SK-N-SH (cell line): ENCODE results near the gene TPCN2. TPM values are rescaled to one million over a fixed set of nuclear protein-coding genes. Genes with fewer than 3 reads are reported as not detected.

Source experiments
- CTCF ChIA-PET: fragments of 300-600, 350-600 bp; formaldehyde crosslinking; extraction: SDS; loops from one replicate; lab custom pipeline; 2021; lab: Yijun Ruan, JAX
- POLR2A ChIA-PET: fragments of 350-600 bp; sonication (Branson Sonifier 250); formaldehyde crosslinking; extraction: SDS; loops from one replicate; lab custom pipeline; 2020; ENCODE audit warnings: antibody characterized with exemption, inconsistent platforms; lab: Yijun Ruan, JAX
- DNase-seq: peaks from one replicate; pipeline ENCODE4 v3.0.0; 2012
- H2AFZ ChIP-seq: fragments of 200-600 bp; sonication (generic); 2 replicates; pipeline ENCODE4 v1.8.1; 2016; ENCODE audit warnings: antibody characterized with exemption, mild to moderate bottlenecking, low read depth
- H3F3A ChIP-seq: fragments of 200-600 bp; sonication (generic); replicated peaks from 2 replicates; pipeline ENCODE3; 2016; ENCODE audit warnings: antibody characterized with exemption, mild to moderate bottlenecking; ENCODE audit not compliant: insufficient read depth
- H3K27ac ChIP-seq, 2 experiments: fragments of 200-500 bp in 1 of 2; fragments of 200-600 bp in 1 of 2; sonication (Bioruptor generic) in 1 of 2; sonication (generic), shearing (Covaris generic) in 1 of 2; 2 replicates each; pipeline versions ENCODE4 v1.5.1 to v1.6.1; 2014 to 2016; ENCODE audit warnings: low read depth in 2 of 2, inconsistent platforms in 1 of 2, low read length in 1 of 2, mild to moderate bottlenecking in 1 of 2, mixed read lengths in 1 of 2
- H3K27me3 ChIP-seq: fragments of 200-600 bp; sonication (generic), shearing (Covaris generic); 2 replicates; pipeline ENCODE4 v1.6.1; 2016; ENCODE audit warnings: mixed run types; ENCODE audit not compliant: insufficient read depth
- H3K36me3 ChIP-seq, 2 experiments: fragments of 200-500 bp in 1 of 2; fragments of 200-600 bp in 1 of 2; sonication (Bioruptor generic) in 1 of 2; sonication (generic) in 1 of 2; replicated peaks in 1 of 2; 2 replicates each; pipeline versions ENCODE3 to v1.5.1; 2014 to 2016; ENCODE audit warnings: low read length in 1 of 2, mild to moderate bottlenecking in 1 of 2; ENCODE audit not compliant: insufficient read depth in 2 of 2, control insufficient read depth in 1 of 2
- H3K4me1 ChIP-seq, 2 experiments: fragments of 200-500 bp in 1 of 2; fragments of 200-600 bp in 1 of 2; sonication (Bioruptor generic) in 1 of 2; sonication (generic), shearing (Covaris generic) in 1 of 2; 2 replicates each; pipeline versions ENCODE4 v1.5.1 to v1.6.1; 2014 to 2016; ENCODE audit warnings: low read depth in 1 of 2, low read length in 1 of 2, mixed run types in 1 of 2; ENCODE audit not compliant: insufficient read depth in 2 of 2, control insufficient read depth in 1 of 2
- H3K4me2 ChIP-seq: fragments of 200-600 bp; sonication (generic), shearing (Covaris generic); 2 replicates; pipeline ENCODE4 v1.6.1; 2017; ENCODE audit warnings: mixed run types
- H3K4me3 ChIP-seq, 2 experiments: fragments of 200-500 bp in 1 of 2; fragments of 200-600 bp in 1 of 2; sonication (Bioruptor generic) in 1 of 2; sonication (generic), shearing (Covaris generic) in 1 of 2; 2 replicates each; pipeline versions ENCODE4 v1.5.1 to v1.8.1; 2014 to 2016; ENCODE audit warnings: low read depth in 2 of 2, inconsistent platforms in 1 of 2, low read length in 1 of 2, mild to moderate bottlenecking in 1 of 2, mixed read lengths in 1 of 2, moderate library complexity in 1 of 2
- H3K79me2 ChIP-seq: fragments of 200-600 bp; sonication (generic); 2 replicates; pipeline ENCODE4 v1.8.1; 2017; ENCODE audit warnings: mild to moderate bottlenecking; ENCODE audit not compliant: insufficient read depth
- H3K9ac ChIP-seq: fragments of 200-600 bp; sonication (generic); 2 replicates; pipeline ENCODE4 v1.6.1; 2017; ENCODE audit warnings: mixed run types
- H3K9me2 ChIP-seq: fragments of 200-600 bp; sonication (generic); 2 replicates; pipeline ENCODE4 v1.6.1; 2017; ENCODE audit warnings: mixed run types
- H3K9me3 ChIP-seq: fragments of 200-600 bp; sonication (generic); 2 replicates; pipeline ENCODE4 v1.6.1; 2017; ENCODE audit warnings: mixed run types, mild to moderate bottlenecking, moderate library complexity
- H4K20me1 ChIP-seq: fragments of 200-600 bp; sonication (generic); 2 replicates; pipeline ENCODE4 v1.6.1; 2017; ENCODE audit warnings: mild to moderate bottlenecking, mixed run types; ENCODE audit not compliant: insufficient read depth
- CHD2 ChIP-seq: fragments of 150-350 bp; IDR thresholded peaks from 2 replicates; pipeline ENCODE4 v1.6.1; 2018; ENCODE audit warnings: low read length; ENCODE audit not compliant: partially characterized antibody
- CTCF ChIP-seq: fragments of 200-600 bp; sonication (generic); IDR thresholded peaks from 2 replicates; pipeline ENCODE4 v1.6.1; 2017; ENCODE audit warnings: antibody characterized with exemption, mild to moderate bottlenecking, moderate library complexity
- EP300 ChIP-seq, 2 experiments: IDR thresholded peaks; 2 replicates each; pipeline versions ENCODE4 v1.4.0 to v1.6.1; 2012; ENCODE audit warnings: borderline replicate concordance in 1 of 2, low read depth in 1 of 2, low read length in 1 of 2
- FOXM1 ChIP-seq: IDR thresholded peaks from 2 replicates; pipeline ENCODE4 v1.4.0; 2012; ENCODE audit warnings: low read depth, mild to moderate bottlenecking
- IRF3 ChIP-seq: fragments of 150-350 bp; IDR thresholded peaks from 2 replicates; pipeline ENCODE4 v1.6.1; 2016; ENCODE audit warnings: mild to moderate bottlenecking, low read depth, low read length
- JUND ChIP-seq: IDR thresholded peaks from 2 replicates; pipeline ENCODE4 v1.4.0; 2012
- MEF2A ChIP-seq: IDR thresholded peaks from 2 replicates; pipeline ENCODE4 v1.4.0; 2012; ENCODE audit warnings: low read depth, borderline replicate concordance
- NFIC ChIP-seq: IDR thresholded peaks from 2 replicates; pipeline ENCODE4 v1.4.0; 2012; ENCODE audit warnings: borderline replicate concordance
- NRF1 ChIP-seq: IDR thresholded peaks from 2 replicates; pipeline ENCODE4 v1.6.1; 2012; ENCODE audit warnings: low read depth, mild to moderate bottlenecking, low read length
- POLR2AphosphoS5 ChIP-seq: IDR thresholded peaks from 2 replicates; pipeline ENCODE4 v1.6.1; 2012; ENCODE audit warnings: low read depth, low read length
- RAD21 ChIP-seq: IDR thresholded peaks from 2 replicates; pipeline ENCODE4 v1.6.1; 2012; ENCODE audit warnings: mild to moderate bottlenecking, low read length
- RCOR1 ChIP-seq: fragments of 150-350 bp; IDR thresholded peaks from 2 replicates; pipeline ENCODE4 v1.6.1; 2017; ENCODE audit warnings: antibody characterized with exemption, low read length
- REST ChIP-seq: IDR thresholded peaks from 2 replicates; pipeline ENCODE4 v1.6.1; 2012; ENCODE audit warnings: mild to moderate bottlenecking, low read depth, low read length, moderate library complexity
- RFX5 ChIP-seq: IDR thresholded peaks from 2 replicates; pipeline ENCODE4 v1.6.1; 2012; ENCODE audit warnings: mild to moderate bottlenecking, improper control_type of control experiment, low read length
- SIN3A ChIP-seq: IDR thresholded peaks from 2 replicates; pipeline ENCODE4 v1.6.1; 2012; ENCODE audit warnings: low read depth, mild to moderate bottlenecking, low read length, moderate library complexity, borderline replicate concordance
- SMC3 ChIP-seq: IDR thresholded peaks from 2 replicates; pipeline ENCODE4 v1.6.1; 2012; ENCODE audit warnings: low read depth, low read length, improper control_type of control experiment
- TCF12 ChIP-seq: IDR thresholded peaks from 2 replicates; pipeline ENCODE4 v1.4.0; 2012
- TEAD4 ChIP-seq: IDR thresholded peaks from 2 replicates; pipeline ENCODE4 v1.4.0; 2012; ENCODE audit warnings: mild to moderate bottlenecking, borderline replicate concordance; ENCODE audit not compliant: insufficient read depth
- USF1 ChIP-seq: IDR thresholded peaks from 2 replicates; pipeline ENCODE4 v1.4.0; 2012; ENCODE audit warnings: low read depth, borderline replicate concordance
- USF2 ChIP-seq: fragments of 150-350 bp; IDR thresholded peaks from 2 replicates; pipeline ENCODE4 v1.6.1; 2017; ENCODE audit warnings: antibody characterized with exemption, low read length, low read depth, borderline replicate concordance
- WGBS: methylation state at CpG from one replicate; pipeline ENCODE4 v1.1.6; 2017; ENCODE audit warnings: low lambda C conversion rate; 5-methylcytosine and 5-hydroxymethylcytosine counted together
- polyA plus RNA-seq, 3 experiments: library from polyadenylated mRNA; depleted of rRNA; stranded (reverse); fragments of >200 nt; gene quantifications; 2 replicates each; pipeline ENCODE4 v1.2.3, GENCODE V29; 2012

TPCN2 gene
- polyA plus RNA-seq, 1 of the 3 experiments (the other 2 are of a cell fraction): 8.7 TPM

GRCh38 chr11:69178819-69179482 is 130.2 kb downstream of the TPCN2 start:
- Histone ChIP-seq H3K4me3 (no peak overlapping the region), H3K27ac (no peak overlapping the region), H3K36me3 (no peaks in the 10 kb centered on the region), H3K27me3 (no peaks in the 10 kb centered on the region; the same call in 1 of the 2 replicates), H3K79me2 (no peaks in the 10 kb centered on the region), H2AFZ (no peak overlapping the region), H3K4me1 (peaks cover 0 to 6% of the 10 kb centered on the region in 2 experiments; a peak in 1 of 4 replicates), H3K9me3 (no peaks in the 10 kb centered on the region), H3F3A (no peaks in the 10 kb centered on the region), H3K9me2 (no peaks in the 10 kb centered on the region), H3K9ac (no peak overlapping the region), H4K20me1 (no peaks in the 10 kb centered on the region), H3K4me2 (no peak overlapping the region)
- WGBS: 46% methylated on average over 5 of the region's 9 CpGs
- TF ChIP-seq USF1: no peak
- TF ChIP-seq REST: no peak
- TF ChIP-seq SIN3A: no peak
- no peak for TF ChIP-seq EP300 (IDR thresholded peaks at IDR 0.05; ENCODE audit: borderline replicate concordance in 1 of 2, low read depth in 1 of 2, low read length in 1 of 2)
- TF ChIP-seq CHD2: no peak
- no peak for TF ChIP-seq IRF3
- no peak for TF ChIP-seq RFX5
- no peak for TF ChIP-seq NFIC
- no peak for TF ChIP-seq RAD21
- TF ChIP-seq USF2: no peak
- no peak for TF ChIP-seq MEF2A
- no peak for TF ChIP-seq CTCF
- no peak for TF ChIP-seq RCOR1
- TF ChIP-seq TCF12: no peak
- TF ChIP-seq SMC3: no peak
- no peak for TF ChIP-seq POLR2AphosphoS5
- TF ChIP-seq FOXM1: no peak
- TF ChIP-seq JUND: no peak
- no peak for TF ChIP-seq TEAD4
- TF ChIP-seq NRF1: no peak
- no peak for DNase-seq
- POLR2A ChIA-PET: no interaction called here
- CTCF ChIA-PET: interaction anchor here (0.6 kb wide), 1 partner anchor 115 kb away, joined by 3 read pairs; no protein-coding TSS in a partner anchor
